GM12878 (cell line): ENCODE results near the gene MRPS9. TPM values are rescaled to one million over a fixed set of nuclear protein-coding genes. Genes with fewer than 3 reads are reported as not detected.

ENCODE experiments used
- ATAC-seq: fragments of 200-7000 bp; cut with Tn5 transposase; 3 replicates; pipeline ENCODE4 v1.9.1; 2020; ENCODE audit warnings: mild to moderate bottlenecking, moderate library complexity
- BruUV-seq: library from RNA; stranded (reverse); fragments of 400-500 nt; replicated peaks from 2 replicates; lab custom pipeline; 2021; lab: Mats Ljungman, UMichigan
- CTCF ChIA-PET: fragments of 300-600 bp; sonication (Branson Sonifier 250); formaldehyde crosslinking; extraction: SDS; loops from one replicate; lab custom pipeline; 2021; ENCODE audit warnings: inconsistent platforms; lab: Yijun Ruan, JAX
- POLR2A ChIA-PET: fragments of 350-600 bp; formaldehyde crosslinking; extraction: SDS; loops from one replicate; lab custom pipeline; 2021; ENCODE audit warnings: inconsistent platforms; lab: Charles Lee
- RAD21 ChIA-PET: fragments of 300-600 bp; sonication (Branson Sonifier 250); formaldehyde crosslinking; loops from one replicate; lab custom pipeline; 2023; ENCODE audit warnings: antibody characterized with exemption; ENCODE audit not compliant: unreplicated experiment; lab: Charles Lee
- SMC1A ChIA-PET: fragments of 300-600 bp; sonication (Branson Sonifier 250); formaldehyde crosslinking; loops from one replicate; lab custom pipeline; 2023; ENCODE audit not compliant: unreplicated experiment, uncharacterized antibody; lab: Charles Lee
- DNase-seq: peaks from one replicate; pipeline ENCODE4 v3.0.0-alpha.2; 2011; ENCODE audit warnings: low read depth, low spot score
- FAIRE-seq: peaks from 3 replicates; lab custom pipeline; 2011; peaks lifted over from hg19 to GRCh38; lab: Jason Lieb, UNC
- H2AFZ ChIP-seq: 2 replicates; pipeline ENCODE4 v1.6.0; 2011; ENCODE audit warnings: low read depth, low read length, control low read depth; ENCODE audit not compliant: control insufficient read depth
- H3K27ac ChIP-seq: 2 replicates; pipeline ENCODE4 v1.5.1; 2011; ENCODE audit warnings: control low read depth; ENCODE audit not compliant: control insufficient read depth, insufficient read depth
- H3K27me3 ChIP-seq, 2 experiments: replicated peaks in 1 of 2; 2 replicates each; pipeline versions ENCODE4 v1.6.0 to v1.6.1; 2011; ENCODE audit warnings: low read length in 1 of 2; ENCODE audit not compliant: control insufficient read depth in 2 of 2, insufficient read depth in 2 of 2
- H3K36me3 ChIP-seq, 2 experiments: 2 replicates each; pipeline ENCODE4 v1.5.1; 2011; ENCODE audit warnings: low read length in 1 of 2; ENCODE audit not compliant: control insufficient read depth in 2 of 2, insufficient read depth in 2 of 2
- H3K4me1 ChIP-seq: 2 replicates; pipeline ENCODE4 v1.6.1; 2011; ENCODE audit warnings: mild to moderate bottlenecking, low read length, moderate library complexity, mixed read lengths; ENCODE audit not compliant: control insufficient read depth, insufficient read depth
- H3K4me2 ChIP-seq: 2 replicates; pipeline ENCODE4 v1.6.0; 2011; ENCODE audit warnings: control low read depth; ENCODE audit not compliant: control insufficient read depth, insufficient read depth
- H3K4me3 ChIP-seq: fragments of 200-600 bp; sonication (generic); 2 replicates; pipeline ENCODE4 v1.5.1; 2016
- H3K79me2 ChIP-seq: 2 replicates; pipeline ENCODE4 v1.6.0; 2011; ENCODE audit warnings: low read length; ENCODE audit not compliant: control insufficient read depth, insufficient read depth
- H3K9ac ChIP-seq: 2 replicates; pipeline ENCODE4 v1.8.0; 2011; ENCODE audit warnings: low read length, control low read depth, mixed read lengths; ENCODE audit not compliant: control insufficient read depth, insufficient read depth
- H3K9me3 ChIP-seq: replicated peaks from 3 replicates; pipeline ENCODE4 v1.5.1; 2011; ENCODE audit warnings: mild to moderate bottlenecking, low read length; ENCODE audit not compliant: control insufficient read depth, insufficient read depth
- H4K20me1 ChIP-seq: 2 replicates; pipeline ENCODE4 v1.6.0; 2011; ENCODE audit not compliant: control insufficient read depth, insufficient read depth
- HCFC1 ChIP-seq: fragments of 150-350 bp; IDR thresholded peaks from 2 replicates; pipeline ENCODE4 v1.6.1; 2014; ENCODE audit warnings: low read length
- KAT2A ChIP-seq: conservative IDR thresholded peaks from 2 replicates; pipeline ENCODE4 v1.6.1; 2011; ENCODE audit warnings: low read depth, low read length; ENCODE audit not compliant: control insufficient read depth
- KLF5 ChIP-seq: fragments of 450-650 bp; IDR thresholded peaks from 2 replicates; pipeline ENCODE4 v1.6.1; 2014; ENCODE audit warnings: mild to moderate bottlenecking; ENCODE audit not compliant: partially characterized antibody
- MYC ChIP-seq: IDR thresholded peaks from 2 replicates; pipeline ENCODE4 v1.6.1; 2011; ENCODE audit warnings: mild to moderate bottlenecking, low read length, moderate library complexity, inconsistent platforms; ENCODE audit not compliant: insufficient read depth, insufficient replicate concordance, insufficient read length, severe bottlenecking
- NR2C1 ChIP-seq: fragments of 450-650 bp; IDR thresholded peaks from 2 replicates; pipeline ENCODE4 v1.6.1; 2017; ENCODE audit warnings: antibody characterized with exemption, mild to moderate bottlenecking, moderate library complexity
- POLR2A ChIP-seq: IDR thresholded peaks from 2 replicates; pipeline ENCODE4 v1.6.1; 2011; ENCODE audit warnings: low read depth, mild to moderate bottlenecking, low read length
- POLR2AphosphoS2 ChIP-seq: IDR thresholded peaks from 2 replicates; pipeline ENCODE4 v1.6.1; 2011; ENCODE audit warnings: low read depth, mild to moderate bottlenecking, low read length, improper control_type of control experiment, moderate library complexity
- PRDM15 ChIP-seq: fragments of 450-650 bp; formaldehyde crosslinking; IDR thresholded peaks from 2 replicates; pipeline ENCODE4 v1.4.0; 2020; ENCODE audit warnings: mild to moderate bottlenecking, moderate library complexity
- WGBS: methylation state at CpG from one replicate; pipeline ENCODE4 v1.1.6; 2016; ENCODE audit warnings: low lambda C conversion rate; ENCODE audit not compliant: insufficient replicate concordance, insufficient coverage; ENCODE audit errors: missing lambda C conversion rate; 5-methylcytosine and 5-hydroxymethylcytosine counted together
- in situ Hi-C: fragments of 300-500 bp; cut with MboI; formaldehyde crosslinking; loops from 9 replicates; pipeline ENCODE4 v1.14.3; 2018; ENCODE audit warnings: mixed read lengths
- intact Hi-C: fragments of 100-400 bp; cut with micrococcal nuclease; formaldehyde crosslinking; loops from one replicate; pipeline ENCODE4 v1.14.2; 2022; ENCODE audit not compliant: unreplicated experiment
- polyA plus RNA-seq, 11 experiments: library from polyadenylated mRNA; depleted of rRNA in 4 of 11; unstranded in 6 of 11; stranded (reverse) in 5 of 11; fragments of >200 nt; fragmentation: Nextera tagmentation in 4 of 11; fragmentation: Illumina TruSeq in 1 of 11; extraction: Ambion mirVana in 4 of 11; extraction: Trizol in 1 of 11; gene quantifications; 1 replicate in 1 of 11; 2 replicates in 10 of 11; pipeline versions ENCODE4 v1.2.1 to v1.2.3, GENCODE V29; 2011 to 2016; ENCODE audit warnings: inconsistent platforms in 2 of 11, missing spikeins in 2 of 11, low read depth in 1 of 11
- total RNA-seq, 4 experiments: library from RNA; depleted of rRNA in 3 of 4; stranded (reverse); fragments of >200 nt in 3 of 4; fragmentation: Illumina TruSeq in 1 of 4; extraction: Trizol in 1 of 4; gene quantifications; 2 replicates each; pipeline versions ENCODE4 v1.2.1 to v1.2.3, GENCODE V29; 2013 to 2021
- TF ChIP-seq, protein P1 (sequence below): fragments of 450-650 bp; IDR thresholded peaks from 2 replicates; pipeline ENCODE4 v1.6.1; 2017; ENCODE audit warnings: mild to moderate bottlenecking, moderate library complexity

The MRPS9 gene
- total and polyA plus RNA-seq, 10 of the 15 experiments (the other 5 are each of a cell fraction or from before 2014, with no cell fraction given), result 39.1 to 111 (median 63.4) TPM

- no peak for ATAC-seq
- no peak overlapping the region for H2AFZ ChIP-seq
- SMC1A ChIA-PET, result interaction anchor here (0.6 to 1.8 kb wide), 3 partner anchors 15 to 111 kb away, joined by 3 to 4 read pairs (median 3); partner anchors contain the start of gene GPR45
- BruUV-seq, result no TSS peak
- H3K27ac ChIP-seq, result no peak overlapping the region
- CTCF ChIA-PET, result interaction anchor here (1.2 kb wide), 1 partner anchor 106 kb away, joined by 4 read pairs; no protein-coding TSS in a partner anchor
- intact Hi-C loops (no loop called here), in situ Hi-C loops (no loop called here)
- no peaks in the 10 kb centered on the region for H3K79me2 ChIP-seq
- TF ChIP-seq POLR2AphosphoS2 (no peak), HCFC1 (no peak)
- H3K4me1 ChIP-seq, result peaks cover 12% of the 10 kb centered on the region
- H4K20me1 ChIP-seq, result no peaks in the 10 kb centered on the region
- no peak overlapping the region for H3K4me3 ChIP-seq
- H3K9me3 ChIP-seq, result peaks cover 1% of the 10 kb centered on the region; the same call in 1 of the 3 replicates
- RAD21 ChIA-PET, result no interaction called here
- POLR2A ChIA-PET, result no interaction called here
- no peak overlapping the region for H3K9ac ChIP-seq
- H3K4me2 ChIP-seq, result no peak overlapping the region
- DNase-seq, result no peak
- H3K27me3 ChIP-seq, result no peaks in the 10 kb centered on the region; a peak in 1 of 4 replicates
- H3K36me3 ChIP-seq, result no peaks in the 10 kb centered on the region
- no peak for FAIRE-seq
These were observed 92.7 kb downstream of the MRPS9 start for GRCh38 chr2:105130546-105130945.

DNA sequence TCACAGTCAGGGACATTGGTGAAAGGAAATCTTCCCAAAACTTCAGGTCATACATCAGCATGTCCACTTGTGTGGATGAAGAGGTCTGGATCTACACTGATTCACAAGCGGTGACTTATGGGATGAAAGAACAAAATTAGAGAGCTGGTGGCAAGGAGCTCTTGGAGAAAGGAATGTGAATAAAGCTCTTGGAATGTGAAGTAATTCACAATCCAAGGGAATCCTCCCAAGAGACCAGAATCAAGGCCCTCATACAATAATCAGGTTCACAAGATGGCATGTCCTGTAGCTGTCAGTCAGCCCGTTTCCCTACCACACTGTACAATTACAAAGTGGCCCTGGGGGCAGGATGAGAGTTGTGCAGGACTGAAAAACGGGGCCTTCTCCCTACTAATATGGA, 96.2 kb downstream of the MRPS9 start:
- intact Hi-C loops (no loop called here), in situ Hi-C loops (no loop called here)
- H3K36me3 ChIP-seq, result no peaks in the 10 kb centered on the region
- CTCF ChIA-PET, result interaction anchor here (1.0 kb wide), 1 partner anchor 18 kb away, joined by 3 read pairs; no protein-coding TSS in a partner anchor
- H4K20me1 ChIP-seq, result no peaks in the 10 kb centered on the region
- H3K27ac ChIP-seq, result no peak overlapping the region
- peaks cover 8% of the 10 kb centered on the region for H3K4me1 ChIP-seq
- H2AFZ ChIP-seq, result no peak overlapping the region
- H3K79me2 ChIP-seq, result no peaks in the 10 kb centered on the region
- BruUV-seq, result no TSS peak
- no peaks in the 10 kb centered on the region; a peak in 2 of 4 replicates for H3K27me3 ChIP-seq
- SMC1A ChIA-PET, result no interaction called here
- POLR2A ChIA-PET, result no interaction called here
- 38% methylated on average over 3 of the region's 3 CpGs for WGBS
- FAIRE-seq, result no peak
- no peak overlapping the region for H3K9ac ChIP-seq
- H3K4me3 ChIP-seq, result no peak overlapping the region
- RAD21 ChIA-PET, result no interaction called here
- DNase-seq, result no peak
- no peak for ATAC-seq
- H3K4me2 ChIP-seq, result no peak overlapping the region
- H3K9me3 ChIP-seq, result no peaks in the 10 kb centered on the region
- TF ChIP-seq KAT2A (no peak), HCFC1 (no peak), MYC (no peak), PRDM15 (CRISPR knock-in tag) (no peak), NR2C1 (no peak), POLR2A (no peak), KLF5 (no peak)
- TF ChIP-seq, protein P1, sequence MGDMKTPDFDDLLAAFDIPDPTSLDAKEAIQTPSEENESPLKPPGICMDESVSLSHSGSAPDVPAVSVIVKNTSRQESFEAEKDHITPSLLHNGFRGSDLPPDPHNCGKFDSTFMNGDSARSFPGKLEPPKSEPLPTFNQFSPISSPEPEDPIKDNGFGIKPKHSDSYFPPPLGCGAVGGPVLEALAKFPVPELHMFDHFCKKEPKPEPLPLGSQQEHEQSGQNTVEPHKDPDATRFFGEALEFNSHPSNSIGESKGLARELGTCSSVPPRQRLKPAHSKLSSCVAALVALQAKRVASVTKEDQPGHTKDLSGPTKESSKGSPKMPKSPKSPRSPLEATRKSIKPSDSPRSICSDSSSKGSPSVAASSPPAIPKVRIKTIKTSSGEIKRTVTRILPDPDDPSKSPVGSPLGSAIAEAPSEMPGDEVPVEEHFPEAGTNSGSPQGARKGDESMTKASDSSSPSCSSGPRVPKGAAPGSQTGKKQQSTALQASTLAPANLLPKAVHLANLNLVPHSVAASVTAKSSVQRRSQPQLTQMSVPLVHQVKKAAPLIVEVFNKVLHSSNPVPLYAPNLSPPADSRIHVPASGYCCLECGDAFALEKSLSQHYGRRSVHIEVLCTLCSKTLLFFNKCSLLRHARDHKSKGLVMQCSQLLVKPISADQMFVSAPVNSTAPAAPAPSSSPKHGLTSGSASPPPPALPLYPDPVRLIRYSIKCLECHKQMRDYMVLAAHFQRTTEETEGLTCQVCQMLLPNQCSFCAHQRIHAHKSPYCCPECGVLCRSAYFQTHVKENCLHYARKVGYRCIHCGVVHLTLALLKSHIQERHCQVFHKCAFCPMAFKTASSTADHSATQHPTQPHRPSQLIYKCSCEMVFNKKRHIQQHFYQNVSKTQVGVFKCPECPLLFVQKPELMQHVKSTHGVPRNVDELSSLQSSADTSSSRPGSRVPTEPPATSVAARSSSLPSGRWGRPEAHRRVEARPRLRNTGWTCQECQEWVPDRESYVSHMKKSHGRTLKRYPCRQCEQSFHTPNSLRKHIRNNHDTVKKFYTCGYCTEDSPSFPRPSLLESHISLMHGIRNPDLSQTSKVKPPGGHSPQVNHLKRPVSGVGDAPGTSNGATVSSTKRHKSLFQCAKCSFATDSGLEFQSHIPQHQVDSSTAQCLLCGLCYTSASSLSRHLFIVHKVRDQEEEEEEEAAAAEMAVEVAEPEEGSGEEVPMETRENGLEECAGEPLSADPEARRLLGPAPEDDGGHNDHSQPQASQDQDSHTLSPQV, result no peak
